GM18873 (cell line): ENCODE measurements around the gene ARFGEF3.
"Not testable (repeated sequence)": the region's sequence is repeated elsewhere in the genome, so short reads cannot be mapped to it uniquely, and the experiment has no call there.

Experiments
- ATAC-seq: cut with Tn5 transposase; IDR thresholded peaks from one replicate; pipeline ENCODE4 v1.9.1; 2021; ENCODE audit warnings: mild to moderate bottlenecking, moderate library complexity, moderate number of reproducible peaks; ENCODE audit not compliant: unreplicated experiment, low FRiP score

ARFGEF3 gene

DNA sequence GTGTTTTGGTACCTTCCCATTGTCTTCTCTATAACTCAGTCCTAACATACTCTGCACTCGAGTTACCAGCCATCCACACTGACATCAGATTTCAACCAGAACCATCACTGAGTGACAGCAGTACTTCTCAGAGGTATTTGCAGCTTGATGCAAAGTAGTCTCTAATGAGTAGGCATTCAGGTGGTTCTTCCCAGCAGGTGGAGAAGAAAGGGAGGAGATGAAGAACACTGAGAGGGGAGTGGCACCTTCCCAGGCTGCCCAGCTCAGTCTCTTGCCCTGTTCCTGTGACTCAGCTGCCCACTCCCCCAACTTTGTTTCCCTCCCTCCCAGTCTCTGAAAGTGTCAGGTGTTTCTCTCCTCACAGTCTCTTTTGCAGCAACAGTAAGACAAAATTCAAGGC, 177.3 kb downstream of the ARFGEF3 start:
- ATAC-seq = no peak

DNA sequence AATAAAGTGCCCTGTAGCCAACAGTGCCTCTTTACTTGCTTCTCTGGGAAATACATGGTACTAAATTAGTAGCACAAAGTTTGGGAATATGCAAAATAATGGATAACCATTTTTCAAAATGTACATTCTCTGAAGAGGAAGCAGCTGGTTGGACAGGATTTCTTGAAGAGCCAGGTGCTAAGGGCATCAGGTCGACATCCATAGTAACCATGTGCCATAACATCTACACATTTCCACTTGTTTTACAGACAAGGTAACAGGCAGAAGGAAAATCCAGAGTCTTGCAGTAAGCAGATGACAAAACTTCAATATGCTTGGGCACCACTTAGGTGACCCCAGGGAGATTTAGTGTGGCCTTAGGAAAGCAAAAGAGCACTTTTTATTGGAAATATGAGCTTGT, 179.4 kb downstream of the ARFGEF3 start:
- no peak for ATAC-seq

DNA sequence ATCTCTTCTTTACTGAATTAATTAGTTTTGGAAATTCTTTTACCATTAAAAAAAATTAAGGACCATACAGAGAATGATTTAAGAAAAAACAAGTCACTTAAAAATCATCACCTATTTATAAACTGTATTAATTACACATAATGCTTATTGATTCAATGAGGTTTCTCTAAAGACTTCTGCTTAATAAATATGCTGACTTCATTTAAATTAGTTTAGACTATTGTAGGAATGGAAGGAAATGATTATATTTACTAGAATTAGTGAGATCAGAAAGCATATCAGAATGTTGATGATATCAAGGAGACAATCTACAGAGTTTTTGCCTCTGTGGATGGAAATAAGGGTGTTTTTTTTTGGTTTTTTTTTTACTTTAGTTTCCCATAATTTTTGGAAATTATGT, 181.4 kb downstream of the ARFGEF3 start:
- no peak for ATAC-seq

DNA sequence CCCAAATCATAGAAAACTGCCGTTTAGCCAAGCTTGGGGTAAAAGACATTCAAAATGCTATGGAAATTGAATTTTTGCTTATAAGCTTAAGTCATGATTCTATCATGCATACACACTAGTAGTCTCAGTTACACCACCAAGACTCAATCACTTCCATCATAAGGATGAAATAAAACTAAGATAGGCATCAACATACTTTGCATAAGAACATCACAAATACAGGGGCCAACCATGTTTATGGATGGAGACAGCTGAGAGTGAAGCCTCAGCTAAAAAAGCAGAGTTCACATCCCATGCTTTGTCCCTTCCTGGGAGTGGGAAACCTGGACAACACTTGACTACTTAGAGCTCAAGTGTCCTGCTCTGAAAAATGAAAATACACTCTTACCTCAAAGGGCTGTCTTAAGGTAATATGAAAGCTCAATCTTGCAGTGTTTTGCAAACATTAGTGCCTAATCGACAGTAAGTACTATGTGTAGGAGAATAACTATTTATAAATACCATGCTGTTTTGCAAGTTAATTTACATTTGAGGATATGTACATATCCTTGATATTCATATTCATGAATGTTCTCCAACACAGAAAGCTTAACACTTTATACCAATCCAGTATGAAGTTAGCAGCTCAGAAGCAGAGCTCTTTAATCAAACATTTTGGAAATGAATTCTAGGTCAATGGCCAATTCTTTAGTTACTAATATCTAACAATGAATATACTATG, 184.0 kb downstream of the ARFGEF3 start:
- no peak for ATAC-seq

DNA sequence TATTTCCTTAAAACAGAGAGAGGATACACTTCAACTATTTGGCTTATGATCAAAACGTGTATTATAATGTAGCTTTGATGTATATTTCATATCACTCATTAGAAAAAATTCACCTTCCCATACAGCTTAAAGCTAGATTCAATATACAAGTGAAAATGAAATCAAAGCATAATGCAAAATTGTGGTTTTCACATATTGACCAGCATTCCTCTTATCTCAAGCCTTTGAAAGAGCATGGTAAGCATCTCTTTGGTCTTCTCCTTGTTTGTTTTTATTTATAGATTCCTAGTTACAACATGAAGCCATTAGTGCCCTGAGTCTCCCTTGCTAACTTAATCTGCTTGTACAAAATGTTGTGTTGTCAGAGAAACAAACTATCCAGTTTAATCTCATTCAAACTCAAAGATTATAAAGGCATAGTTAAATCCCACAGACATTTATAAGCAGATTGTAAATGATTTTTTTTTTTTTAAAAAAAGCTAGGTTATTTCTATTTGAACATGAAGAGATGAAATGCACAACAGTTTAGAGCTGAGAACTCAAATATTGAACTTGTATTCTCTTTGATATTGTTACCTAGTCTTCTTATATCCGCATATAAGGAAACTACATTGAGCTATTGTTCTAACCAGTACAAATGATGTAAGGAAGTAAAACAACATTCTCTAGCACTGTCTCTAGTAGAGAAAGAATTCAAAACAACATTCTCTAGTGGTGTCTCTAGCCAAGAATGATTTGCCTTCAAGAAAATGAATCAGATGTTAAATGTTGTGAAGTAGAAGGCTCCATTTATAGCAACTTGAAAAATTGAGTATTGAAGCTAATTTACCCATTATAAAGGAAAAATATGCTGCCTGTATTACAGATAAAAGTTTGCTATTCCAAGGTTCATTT, 184.8 kb downstream of the ARFGEF3 start:
- no peak for ATAC-seq

DNA sequence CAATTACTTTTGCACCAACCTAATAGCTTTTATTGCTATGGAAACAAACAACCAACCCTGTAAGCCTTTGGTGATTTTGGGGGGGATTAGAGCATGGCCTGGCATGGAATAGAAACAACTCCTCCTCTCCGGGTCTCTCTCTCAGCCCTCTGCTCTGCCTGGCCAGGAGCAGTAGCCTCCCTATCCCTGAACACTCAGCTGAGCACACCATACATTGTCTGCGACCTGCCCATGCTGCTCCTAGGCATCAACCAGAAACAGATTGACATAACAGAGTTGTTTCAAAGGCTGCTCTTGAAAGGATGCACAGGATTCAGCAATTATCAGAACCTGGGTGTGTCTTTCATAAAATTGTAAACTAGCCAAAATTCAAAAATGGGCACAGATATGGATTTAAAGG, 186.1 kb downstream of the ARFGEF3 start:
- no peak for ATAC-seq

DNA sequence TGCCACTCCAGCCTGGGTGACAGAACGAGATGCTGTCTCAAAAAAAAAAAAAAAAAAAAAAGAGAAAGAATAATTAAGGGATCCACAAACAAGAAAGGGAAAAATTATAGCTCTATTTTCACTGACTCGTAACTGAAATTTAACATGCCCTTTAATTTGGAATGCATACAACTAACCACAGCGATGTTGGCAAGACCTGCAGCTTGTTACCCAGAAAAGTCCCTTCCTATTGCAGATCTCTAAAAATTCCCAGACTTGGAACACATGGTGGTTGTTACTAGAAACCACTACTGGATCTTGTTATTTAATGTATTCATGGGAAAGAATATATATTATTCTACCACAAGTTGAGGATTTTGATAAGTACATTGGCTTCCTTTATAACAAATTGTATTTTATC, 188.2 kb downstream of the ARFGEF3 start:
- ATAC-seq = no peak

DNA sequence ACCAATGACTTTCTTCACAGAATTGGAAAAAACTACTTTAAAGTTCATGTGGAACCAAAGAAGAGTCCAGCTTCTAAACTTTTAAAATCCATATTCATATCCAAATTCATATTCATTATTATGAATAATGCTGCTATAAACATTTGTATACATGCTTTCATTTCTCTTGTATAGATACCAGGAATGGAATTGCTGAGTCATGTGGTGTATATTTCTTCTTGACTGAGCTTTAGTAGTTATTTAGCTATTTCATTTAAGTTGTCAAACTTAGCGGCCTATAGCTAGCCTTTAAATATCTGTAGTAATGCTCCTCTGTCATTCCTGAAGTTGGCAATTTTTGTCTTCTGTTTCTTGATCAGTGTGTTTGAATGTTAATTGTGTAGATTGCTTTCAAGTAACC, 196.2 kb downstream of the ARFGEF3 start:
- ATAC-seq = no peak

DNA sequence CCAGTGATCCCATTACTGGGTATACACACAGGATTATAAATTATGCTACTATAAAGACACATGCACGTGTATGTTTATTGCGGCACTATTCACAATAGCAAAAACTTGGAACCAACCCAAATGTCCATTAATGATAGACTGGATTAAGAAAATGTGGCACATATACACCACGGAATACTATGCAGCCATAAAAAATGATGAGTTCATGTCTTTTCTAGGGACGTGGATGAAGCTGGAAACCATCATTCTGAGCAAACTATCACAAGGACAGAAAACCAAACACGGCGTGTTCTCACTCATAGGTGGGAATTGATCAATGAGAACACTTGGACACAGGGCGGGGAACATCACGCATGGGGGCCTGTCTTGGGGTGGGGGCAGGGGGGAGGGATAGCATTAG, 206.9 kb downstream of the ARFGEF3 start:
- not testable (repeated sequence) for ATAC-seq

DNA sequence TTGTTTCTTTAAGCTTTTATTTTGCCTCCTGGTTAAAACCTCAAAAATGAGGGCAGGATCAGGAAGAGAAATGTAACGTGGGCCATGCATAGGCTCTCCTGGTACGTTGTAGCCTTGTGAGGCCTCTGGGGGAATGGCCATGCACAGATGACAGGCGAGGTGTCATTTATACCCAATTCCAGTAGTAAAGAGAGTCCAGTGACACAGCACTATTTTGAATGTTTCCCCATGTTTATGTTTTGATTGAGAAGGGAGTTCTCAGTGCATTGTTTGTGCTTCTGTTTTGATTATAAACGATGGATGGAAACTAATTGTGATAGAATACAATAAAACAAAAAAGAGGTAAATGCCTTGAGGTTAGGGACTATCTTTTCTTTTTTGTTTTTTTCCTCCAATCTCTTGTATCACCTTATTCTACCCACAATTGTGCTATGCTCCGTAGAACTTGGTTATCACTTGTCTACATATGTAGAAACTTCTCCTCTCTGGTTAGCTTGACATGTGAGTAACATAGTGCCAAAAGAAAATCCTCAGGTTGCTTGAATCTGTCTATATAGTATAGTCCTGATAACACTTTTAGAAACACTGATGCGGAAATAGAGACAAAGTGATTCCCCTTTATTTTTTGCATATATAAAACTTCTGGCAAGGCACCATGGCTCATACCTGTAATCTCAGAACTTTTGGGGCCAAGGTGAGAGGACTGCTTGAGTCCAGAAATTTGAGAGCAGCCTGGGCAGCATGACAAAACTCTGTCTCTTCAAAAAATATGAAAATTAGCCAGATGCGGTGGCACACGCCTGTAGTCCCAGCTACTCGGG, 209.1 kb downstream of the ARFGEF3 start:
- no peak for ATAC-seq

DNA sequence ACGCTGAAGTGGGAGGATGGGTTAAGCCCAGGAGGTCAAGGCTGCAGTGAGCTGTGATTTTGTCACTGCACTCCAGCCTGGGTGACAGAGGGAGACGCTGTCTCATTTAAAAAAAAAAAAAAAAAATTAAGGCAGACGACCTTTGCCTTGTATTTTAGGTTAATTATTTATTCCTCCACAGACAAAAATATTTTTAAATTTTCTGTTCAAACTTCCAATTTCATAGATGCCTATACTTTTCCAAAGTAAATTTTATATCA, 209.6 kb downstream of the ARFGEF3 start:
- no peak for ATAC-seq

DNA sequence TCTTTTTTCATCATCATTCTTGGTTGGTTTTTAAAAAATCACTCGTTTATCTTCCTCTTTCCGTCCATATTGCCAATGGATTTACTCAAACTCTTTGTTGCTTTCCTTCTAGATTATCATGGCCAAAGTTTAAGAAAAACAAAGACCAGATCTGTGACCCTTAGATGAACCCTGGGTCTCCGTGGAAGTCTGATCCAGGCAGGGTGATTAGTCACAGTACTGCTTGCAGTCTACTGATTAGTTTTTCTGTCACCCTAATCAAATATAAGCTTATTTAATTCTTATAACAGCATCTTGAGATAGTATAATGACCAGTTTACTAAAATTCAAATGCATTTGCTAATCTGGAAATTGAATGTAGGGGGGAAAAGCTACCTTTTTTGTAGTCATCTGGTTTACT, 210.0 kb downstream of the ARFGEF3 start:
- no peak for ATAC-seq

DNA sequence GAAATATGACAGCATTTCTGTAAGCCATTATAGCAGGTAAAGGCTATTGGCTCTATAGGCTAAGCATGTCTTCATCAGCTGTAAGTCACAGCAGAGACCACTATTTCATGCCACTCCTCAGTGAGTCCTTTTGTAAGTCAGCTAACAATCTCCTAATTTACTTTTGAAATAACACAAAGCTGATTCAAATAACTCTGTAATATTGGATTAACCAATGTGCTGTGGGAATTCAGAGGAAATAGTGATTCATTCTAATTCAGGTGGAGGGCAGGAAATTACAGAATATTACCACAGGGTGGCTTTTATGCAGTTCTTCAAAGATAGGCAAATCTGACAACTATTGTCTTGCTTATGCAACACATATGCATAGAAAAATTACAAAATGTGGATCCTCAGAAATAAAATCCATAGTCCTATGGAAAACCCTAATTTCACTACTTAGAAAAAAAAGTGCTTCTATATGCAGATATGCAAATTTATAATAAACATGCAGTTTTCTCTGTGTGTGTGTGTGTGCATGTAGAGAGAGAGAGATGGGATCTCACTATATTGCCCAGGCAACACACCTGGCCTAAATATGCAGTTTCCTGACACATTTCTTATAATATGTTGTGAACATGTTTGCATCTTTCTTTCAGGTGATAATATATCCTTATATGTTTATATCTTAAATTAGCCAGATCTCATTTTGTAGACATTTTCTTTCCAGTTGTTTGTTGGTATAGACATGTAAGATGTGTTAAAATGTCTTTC, 211.1 kb downstream of the ARFGEF3 start:
- no peak for ATAC-seq

DNA sequence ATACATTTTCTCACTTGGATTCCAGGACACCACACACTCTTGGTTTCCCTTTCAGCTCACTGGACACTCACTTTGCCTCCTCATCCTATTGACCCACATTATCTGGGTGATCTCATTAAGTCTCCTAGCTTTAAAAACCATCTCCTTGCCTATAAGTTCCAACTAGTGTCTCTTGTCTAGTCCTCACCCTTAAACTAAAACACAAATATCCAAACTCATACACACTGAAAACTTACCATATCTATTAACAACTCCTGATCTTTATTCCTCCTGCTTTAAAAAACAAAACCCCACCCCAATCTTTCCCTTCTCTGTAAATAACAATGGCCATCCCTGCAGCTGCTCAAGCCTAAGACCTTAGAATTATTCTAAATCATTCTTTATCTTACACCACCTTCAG, 212.5 kb downstream of the ARFGEF3 start:
- ATAC-seq = no peak

DNA sequence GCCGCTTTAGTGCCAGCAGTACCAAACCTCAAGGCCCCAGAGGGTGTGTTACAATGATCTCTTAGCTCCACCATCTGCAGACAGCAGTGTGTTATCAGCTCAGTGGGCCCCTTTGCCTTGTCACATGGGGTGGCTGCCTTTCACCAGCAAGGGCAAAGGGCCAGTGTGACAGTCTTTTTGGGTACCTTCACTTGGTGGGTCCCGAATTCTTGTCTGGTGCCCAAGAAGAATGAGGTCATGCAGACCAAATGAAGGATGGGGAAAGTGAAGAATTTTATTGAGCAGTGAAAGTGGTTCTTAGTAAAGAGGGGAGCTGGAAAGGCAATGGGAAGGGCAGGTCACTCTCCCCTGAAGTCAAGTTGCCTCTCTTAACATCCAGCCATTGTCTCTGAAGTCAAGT, 213.1 kb downstream of the ARFGEF3 start:
- ATAC-seq = no peak

DNA sequence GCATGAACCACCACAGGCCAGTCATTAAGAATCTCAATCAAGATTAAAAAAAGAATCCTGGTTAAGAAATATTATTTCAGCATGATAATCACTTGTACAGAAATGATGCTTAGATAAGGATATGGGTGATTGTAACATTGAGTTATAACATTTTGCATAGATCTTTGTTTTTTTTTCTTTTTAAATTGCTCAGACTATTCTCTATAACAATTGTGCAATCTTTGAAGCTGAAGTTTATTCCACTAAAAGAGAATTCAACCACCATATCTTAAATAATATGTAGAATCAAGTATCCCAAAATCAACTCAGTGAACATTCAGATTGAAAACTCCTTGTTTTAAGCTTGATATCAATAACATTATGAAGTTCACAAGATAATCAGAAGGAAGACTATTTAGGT, 215.3 kb downstream of the ARFGEF3 start:
- ATAC-seq = no peak

DNA sequence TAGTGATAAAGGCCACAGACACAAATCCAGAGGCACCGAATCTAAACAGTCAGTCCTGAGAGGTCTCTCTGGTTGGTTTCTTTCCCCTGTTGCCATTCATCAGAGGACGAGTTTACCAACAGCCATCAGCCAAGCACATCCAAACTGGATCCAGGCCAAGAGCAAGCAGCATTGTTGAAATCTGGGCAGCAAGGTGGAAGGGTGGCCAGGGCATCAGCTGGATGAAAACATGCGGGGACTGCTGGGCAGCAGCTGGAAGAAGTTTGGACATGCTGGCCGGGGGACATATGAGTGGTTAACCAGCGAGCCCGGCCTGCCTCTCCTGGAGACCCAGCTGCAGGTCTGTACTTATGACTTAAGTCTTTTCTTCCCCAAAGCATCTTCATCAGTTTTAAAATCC, 216.1 kb downstream of the ARFGEF3 start, which contains the start of gene SMIM28:
SMIM28 (plus strand) TSS at position 62 of the 400 bp plus-strand sequence; CDS start at position 230, 168 bp downstream.
- no peak for ATAC-seq

DNA sequence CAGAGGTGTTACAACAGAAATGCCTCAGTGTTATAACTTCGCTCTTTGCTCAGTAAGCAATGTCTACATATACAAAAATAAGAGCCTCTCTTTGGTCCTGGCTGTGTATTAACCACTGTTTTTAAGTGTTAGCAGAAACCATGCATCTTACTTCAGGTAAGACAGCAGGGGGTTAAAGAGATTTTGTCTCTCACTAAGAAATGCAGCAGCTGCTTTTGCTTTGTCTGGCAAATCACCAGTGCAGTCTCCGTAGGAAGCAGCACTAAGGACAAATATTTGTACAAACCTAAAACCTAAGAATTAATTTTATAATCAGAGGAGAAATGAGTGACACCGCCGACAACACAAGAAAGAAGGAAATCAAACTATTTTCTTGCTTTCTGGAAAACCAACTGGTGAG, 216.7 kb downstream of the ARFGEF3 start:
- ATAC-seq = no peak

DNA sequence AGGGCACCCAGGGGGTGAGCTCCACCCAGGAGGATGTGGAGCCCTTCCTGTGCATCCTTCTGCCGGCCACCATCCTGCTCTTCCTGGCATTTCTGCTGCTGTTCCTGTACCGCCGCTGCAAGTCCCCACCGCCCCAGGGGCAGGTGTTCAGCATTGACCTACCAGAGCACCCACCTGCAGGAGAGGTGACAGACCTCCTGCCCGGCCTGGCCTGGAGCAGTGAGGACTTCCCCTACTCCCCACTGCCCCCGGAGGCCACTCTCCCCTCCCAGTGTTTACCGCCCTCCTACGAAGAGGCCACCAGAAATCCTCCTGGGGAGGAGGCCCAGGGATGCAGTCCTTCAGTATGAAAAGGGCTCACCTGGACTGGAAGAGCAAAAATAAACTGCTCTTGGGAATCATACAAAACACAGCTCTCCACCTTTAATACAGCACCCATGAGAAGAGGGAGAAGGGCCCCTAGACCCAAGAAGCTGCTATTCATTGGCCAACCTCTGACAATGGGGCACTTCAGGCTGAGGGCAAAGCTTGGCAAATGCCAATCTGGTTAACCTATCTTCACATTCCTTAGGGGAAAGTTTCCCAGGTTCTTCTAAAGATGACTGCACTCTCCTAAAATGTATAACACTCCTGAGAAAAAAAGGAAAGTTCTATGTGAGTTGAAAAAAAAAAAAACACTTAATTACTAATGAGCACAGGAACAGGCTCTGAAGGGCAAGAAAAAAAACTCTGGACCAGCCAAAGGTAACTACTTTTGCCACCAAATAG, 220.9 kb downstream of the ARFGEF3 start:
- no peak for ATAC-seq

DNA sequence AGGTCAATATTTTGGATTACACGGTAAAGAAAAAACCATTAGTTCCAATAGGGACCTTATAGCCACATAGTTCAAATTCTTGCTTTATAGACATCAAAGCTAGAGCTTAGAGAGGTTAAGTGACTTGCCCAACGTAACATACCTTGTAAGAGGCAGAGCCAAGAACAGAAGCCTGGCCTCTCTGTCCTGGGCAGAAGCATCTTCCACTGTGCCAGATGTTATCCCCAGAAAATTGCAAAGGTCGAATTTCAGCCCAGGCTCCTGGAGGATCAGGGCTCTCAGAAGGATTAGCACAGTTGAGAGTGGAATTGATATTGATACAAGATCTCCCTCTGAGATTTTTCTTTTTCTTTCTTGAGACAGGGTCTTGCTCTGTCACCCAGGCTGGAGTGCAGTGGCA, 222.0 kb downstream of the ARFGEF3 start:
- ATAC-seq = no peak
